NCI-H1694 (cell line): ENCODE results near the gene CORO1C.
"Not testable (repeated sequence)": the region's sequence is repeated elsewhere in the genome, so short reads cannot be mapped to it uniquely, and the experiment has no call there.

Source experiments
- DNase-seq: peaks from one replicate; lab custom pipeline; 2025; lab: John Stamatoyannopoulos, UW

CORO1C gene

DNA sequence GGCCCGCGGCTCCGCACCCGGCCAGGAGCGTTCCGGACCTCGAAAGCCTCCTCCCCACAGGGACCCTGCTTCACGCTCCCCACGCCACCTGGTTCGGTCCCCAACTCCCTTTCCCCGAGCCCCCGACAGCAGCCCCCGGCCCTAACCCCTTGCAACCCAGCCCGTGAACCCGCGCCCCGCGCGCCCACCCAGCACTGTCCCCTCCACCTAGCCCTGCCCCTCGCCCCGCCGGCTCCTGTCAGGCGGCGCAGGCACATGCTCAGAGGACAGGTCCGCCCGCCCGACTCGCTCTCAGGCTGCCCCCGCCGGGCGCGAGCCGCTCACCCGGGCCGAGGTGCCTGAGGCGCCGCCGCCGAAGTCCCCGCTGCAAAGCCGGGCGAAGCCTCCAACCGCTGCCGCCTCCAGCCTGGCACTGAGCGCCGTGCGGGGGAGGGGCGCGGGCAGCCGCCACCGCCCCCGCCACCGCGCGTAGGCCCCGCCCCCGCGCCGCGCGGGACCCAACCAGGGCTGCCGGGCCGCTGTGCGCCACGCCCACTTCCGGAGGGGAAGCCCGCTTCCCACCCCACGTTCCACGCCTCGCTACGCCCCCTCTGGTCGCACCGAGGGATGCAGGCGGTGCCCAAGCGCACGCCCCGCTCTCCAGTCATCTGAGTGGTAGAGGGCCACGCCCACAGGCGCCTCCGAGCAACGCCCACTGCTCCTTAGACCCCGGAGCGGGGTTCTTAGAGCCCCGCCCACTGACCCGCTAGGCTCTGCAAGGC lies at the start of gene CORO1C:
Gene CORO1C, minus strand, starts transcription at position 414 of the 761 bp plus-strand sequence. CDS start 30,200 bp downstream, outside the sequence.
- peak; percentile 94 for DNase-seq

DNA sequence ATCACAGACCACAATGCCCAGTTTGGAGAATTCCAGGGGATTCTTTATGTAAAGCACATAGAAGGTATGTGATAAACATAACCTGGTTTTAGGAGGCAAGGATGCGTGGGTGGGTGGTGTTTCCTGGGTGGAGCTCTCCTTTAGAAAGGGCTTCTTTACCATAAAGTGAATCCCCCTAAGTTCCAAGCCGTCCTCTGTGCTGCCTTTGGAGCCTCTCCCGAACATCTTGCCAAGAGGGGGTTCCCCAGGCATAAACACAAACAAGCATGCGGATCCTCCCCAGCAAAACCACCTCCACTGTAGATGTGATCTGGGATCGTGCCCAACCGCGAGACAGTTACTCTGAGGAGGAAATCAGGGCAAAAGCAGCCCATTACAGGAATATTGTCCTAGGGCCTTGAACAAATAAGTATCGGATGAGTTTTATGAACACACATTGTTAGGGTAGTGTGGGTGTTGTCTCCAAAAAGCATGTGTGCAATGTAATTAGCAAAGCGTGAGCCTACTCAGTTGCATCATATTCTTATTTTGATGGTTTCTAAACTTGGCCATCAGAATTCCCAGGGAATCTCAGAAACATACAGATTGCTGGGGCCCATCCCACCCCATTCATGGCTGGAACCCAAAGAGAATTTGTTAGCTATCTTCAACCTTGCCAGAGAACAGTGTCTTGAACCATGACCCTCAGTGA lies 48.8 kb upstream of the CORO1C start:
- no peak for DNase-seq

DNA sequence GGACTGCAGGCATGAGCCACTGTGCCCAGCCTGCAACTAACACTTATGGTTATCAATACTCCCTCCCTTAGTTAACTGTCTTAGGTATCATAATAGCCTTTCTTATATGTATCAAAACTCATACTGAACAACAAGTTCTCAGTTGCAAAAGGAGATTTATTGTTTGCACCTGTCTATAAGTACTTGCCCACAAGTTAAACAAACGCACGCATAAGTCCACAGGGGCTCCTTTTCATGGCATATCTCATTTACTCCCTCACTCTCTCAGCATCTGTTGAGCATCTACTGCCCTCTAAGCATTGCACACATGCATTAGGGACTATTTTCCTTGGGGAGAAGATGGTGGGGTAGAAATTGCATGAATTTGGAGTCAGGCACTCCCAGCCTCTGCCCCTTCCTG lies 46.7 kb upstream of the CORO1C start:
- no peak for DNase-seq

GRCh38 chr12:108777156-108777555 lies 45.8 kb upstream of the CORO1C start:
- no peak for DNase-seq

GRCh38 chr12:108773798-108774788 lies 42.8 kb upstream of the CORO1C start:
- DNase-seq = peak; percentile 74

DNA sequence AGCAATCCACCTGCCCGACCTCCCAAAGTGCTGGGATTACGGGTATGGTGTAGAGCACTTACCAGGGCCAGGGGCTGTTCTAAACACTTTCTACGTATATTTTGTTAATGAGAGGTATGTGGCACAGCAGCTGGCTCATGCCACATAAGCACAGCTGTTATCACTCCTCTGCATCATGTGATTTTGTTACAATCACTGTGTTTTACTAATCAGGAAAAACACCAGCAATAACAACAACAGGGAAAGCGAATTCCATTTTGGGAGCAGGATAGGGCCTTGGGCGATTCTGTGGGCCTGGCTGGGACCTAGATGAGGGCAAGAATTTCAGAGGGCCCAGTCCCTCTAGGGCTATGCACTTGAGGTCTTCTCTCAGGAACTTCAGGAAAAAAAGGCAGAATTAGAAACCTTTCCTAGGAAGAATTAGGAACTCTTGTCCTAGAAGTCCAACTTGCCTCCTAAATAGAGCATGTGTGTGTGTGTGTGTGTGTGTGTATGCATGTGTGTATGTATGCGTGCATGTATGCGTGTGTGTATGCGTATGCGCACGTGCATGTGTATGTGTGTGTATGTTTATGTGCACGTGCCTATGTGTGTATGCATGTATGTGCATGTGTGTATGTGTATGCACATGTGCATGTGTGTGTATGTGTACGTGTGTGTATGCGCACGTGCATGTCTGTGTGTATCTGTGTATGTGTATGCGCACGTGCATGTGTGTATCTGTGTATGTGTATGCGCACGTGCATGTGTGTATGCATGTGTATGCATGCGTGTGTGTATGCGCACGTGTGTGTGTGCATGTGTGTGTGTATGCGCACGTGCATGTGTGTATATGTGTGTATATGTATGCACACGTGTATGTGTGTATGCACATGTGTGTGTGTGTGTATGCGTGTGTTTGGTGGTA lies 41.8 kb upstream of the CORO1C start:
- no peak for DNase-seq

DNA sequence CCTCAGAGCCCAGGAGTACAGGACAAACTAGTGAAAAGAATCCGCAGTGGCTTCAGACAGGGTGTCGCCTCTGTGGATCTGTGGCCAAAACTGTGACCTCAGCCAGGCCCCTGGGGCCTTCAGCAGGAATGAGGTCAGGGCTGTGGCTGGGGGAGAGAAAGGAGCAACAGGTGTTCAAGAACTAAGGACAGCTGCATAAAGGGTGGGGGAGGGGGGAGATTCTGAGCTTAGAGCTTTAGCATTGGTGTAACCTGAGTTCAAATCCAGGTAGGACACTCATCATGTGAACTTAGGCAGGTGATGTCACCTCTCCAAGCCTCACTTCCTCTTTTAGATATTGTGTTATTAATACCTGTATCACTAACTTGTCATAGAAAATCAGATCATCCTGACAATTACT lies 40.9 kb upstream of the CORO1C start:
- no peak for DNase-seq

DNA sequence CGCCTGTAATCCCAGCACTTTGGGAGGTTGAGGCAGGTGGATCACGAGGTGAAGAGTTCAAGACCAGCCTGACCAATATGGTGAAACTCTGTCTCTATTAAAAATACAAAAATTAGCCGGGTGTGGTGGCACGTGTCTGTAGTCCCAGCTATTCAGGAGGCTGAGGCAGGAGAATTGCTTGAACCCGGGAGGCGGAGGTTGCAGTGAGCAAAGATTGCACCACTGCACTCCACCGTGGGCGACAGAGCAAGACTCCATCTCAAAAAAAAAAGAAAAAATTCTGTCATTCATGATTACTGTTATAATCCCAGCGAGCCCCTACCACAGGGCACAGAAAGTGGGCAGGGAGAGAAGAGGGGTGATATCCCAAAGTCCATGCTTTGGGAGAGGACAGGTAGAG lies 40.5 kb upstream of the CORO1C start:
- not testable (repeated sequence) for DNase-seq

DNA sequence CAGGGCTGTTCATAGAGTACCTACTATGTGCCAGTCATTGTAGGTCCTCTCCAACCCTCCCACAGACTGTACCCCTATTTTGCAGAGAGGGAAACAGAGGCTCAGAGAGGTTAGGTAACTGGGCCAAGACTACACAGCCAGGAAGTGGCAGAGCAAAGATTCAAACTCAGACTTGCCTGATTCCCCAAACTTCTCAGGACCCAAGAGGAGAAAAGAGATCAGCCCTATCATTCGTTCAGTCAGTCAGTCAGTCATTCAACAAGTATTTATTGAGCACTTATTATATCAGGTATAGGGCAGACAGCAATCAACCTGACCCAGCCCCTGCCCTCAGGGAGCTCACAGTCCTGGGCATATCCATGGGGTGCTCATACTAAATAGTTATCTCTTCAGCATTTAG lies 39.6 kb upstream of the CORO1C start:
- DNase-seq = no peak

- no peak for DNase-seq
Measured at GRCh38 chr12:108770269-108770829, 39.0 kb upstream of the CORO1C start.

DNA sequence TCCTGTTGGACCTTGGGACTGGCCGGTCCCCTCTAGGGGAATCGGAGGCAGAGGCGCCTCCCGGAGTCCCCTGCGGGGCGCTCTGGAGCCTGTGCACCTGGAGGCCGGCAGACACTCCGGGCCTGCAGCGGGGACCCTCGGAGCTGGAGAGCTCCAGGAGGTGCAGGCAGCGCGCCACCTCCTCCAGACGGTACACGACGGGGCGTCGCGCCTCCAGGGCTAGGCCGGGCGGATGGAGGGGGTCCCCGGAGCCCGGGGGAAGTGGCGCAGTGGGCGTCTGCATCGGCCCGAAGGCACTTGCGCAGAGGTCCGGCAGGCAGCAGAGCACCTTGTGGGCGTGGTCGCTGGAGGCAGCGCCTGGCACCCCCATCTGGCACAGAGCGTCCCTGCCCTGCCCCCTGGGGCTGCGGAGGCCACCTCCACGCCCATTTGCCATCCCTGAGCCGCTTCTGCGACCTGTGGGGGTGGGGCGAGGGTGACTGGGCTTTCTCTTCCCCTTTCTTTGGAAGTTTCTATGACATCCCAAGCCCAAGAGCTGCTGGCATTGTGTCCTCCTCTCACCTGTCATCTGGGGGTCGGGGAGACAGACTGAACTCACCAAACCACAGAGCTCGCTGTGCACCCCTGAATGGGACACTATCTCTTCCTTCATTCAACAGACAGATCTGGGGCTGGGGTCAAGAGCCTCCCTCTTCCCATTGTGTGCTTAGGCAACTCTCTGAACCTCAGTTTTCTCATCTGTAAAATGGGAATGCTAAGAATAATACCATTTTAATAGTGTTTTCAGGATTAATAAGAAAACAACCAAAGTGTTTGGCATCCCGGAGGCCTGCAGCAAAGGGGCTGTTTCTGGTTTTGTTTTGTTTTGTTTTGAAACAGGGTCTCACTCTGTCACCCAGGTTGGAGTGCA lies 37.5 kb upstream of the CORO1C start:
- DNase-seq = no peak

DNA sequence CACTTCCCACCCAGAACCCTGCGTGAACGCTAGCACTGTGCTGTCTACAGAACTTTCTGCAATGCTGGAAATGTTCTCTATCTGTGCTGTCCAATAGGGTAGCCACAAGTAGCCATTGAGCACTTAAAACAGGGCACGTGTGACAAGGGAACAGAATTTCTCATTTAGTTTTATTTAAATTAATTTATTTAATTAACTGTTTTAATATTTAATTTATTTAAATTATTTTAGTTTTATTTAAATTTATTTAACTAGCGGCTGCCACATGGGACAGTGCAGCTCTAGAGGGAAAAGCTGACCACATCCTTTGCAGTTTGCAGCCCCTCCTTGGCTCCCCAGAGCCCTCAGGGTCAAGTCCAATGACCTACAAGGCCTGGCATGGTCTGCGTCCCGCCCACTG lies 35.0 kb upstream of the CORO1C start:
- no peak for DNase-seq

DNA sequence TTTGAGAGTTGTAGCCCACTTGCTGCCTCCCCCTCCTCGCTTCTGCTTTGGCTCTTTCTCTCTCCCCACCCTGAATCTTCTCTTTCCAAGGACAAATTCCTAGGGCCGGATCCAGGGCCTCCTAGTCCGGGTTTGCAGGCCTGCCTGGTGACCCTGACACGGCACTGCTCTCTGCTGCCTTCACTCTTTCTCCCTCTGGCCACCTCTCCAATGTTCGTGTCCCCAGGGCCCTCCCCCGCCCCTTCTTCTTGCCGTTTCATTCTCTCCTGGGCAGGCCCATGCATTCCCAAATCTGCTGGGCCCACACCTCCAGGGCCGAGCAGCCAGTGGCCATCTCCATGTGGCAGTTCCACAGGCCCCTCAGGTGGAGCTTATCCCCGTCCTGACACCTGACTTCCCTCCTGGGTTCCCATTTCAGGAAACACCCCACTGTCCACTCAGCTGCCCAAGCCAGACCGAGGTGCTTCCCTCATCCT lies 34.0 kb upstream of the CORO1C start:
- no peak for DNase-seq

DNA sequence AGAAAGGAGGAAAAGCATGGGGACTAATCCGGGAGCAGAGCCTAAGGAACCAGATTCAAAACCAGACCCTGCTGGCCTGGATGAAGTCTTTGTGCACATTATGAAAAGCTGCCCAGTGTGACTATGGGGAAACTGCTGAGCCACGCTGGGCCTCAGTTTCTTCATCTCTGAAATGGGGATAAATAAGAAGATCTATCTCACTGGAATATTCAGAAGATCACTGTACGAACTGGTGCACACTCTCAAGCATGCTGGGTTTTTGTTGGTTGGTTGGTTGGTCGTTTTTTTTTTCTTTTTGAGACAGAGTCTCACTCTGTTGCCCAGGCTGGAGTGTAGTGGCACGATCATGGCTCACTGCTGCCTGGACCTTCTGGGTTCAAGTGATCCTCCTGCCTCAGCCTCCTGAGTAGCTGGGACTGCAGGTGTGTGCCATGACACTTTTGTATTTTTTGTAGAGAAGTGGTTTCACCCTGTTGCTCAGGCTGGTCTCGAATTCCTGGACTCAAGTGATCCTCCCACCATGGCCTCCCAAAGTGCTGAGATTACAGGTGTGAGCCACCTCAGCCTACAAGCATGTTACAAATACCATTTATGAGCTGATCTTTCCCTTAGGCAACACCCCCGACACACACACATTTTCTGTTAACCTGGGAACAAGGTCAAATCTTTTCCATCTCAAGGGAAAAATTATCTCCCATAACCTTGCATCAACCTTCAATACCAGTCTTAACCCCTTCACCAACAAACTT lies 33.4 kb upstream of the CORO1C start:
- no peak for DNase-seq

- no peak for DNase-seq
Measured at GRCh38 chr12:108761226-108761625, 29.9 kb upstream of the CORO1C start.

GRCh38 chr12:108759924-108760323 lies 28.6 kb upstream of the CORO1C start:
- DNase-seq = no peak

DNA sequence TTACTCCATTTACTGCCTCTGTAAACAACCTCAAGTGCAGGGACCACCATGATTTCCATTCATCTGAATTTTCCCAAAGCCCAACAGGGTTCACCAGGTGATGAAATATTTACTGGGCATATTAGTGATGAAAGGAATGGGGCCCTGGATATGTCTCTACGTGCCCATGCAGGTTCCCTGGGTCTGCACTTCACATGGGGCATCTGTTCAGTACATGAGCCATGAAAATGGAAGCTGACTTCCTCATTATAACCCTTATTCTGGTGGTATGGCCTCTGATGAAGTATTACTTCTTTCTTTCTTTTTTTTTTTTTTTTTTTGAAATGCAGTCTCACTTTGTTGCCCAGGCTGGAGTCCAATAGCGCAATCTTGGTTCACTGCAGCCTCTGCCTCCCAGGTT lies 26.5 kb upstream of the CORO1C start:
- DNase-seq = peak; percentile 58

DNA sequence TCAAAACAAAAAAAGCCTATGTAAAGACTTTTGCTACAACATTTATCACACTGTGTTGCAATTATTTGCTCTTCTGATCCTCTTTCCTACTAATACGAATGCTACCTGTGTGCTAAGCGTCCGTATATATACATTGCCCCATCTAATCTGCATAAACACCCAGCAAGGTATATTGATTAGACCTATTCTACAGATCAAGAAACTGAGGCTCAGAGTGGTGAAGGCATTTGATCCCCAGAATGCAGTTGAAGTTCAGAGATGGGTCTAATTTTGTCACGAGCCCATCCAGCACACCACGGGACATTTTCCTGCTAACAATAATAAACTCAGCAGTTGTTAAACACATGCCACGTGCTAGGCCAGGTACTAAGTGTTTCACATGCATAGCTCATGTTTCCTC lies 25.1 kb upstream of the CORO1C start:
- no peak for DNase-seq

- DNase-seq = no peak
Measured at GRCh38 chr12:108755481-108755880, 24.2 kb upstream of the CORO1C start.
